ENCODE data around the gene SEMA5A.
A peak's percentile ranks its signal among the peaks of the same experiment; 100 is the strongest.
"Not testable (repeated sequence)": the region's sequence is repeated elsewhere in the genome, so short reads cannot be mapped to it uniquely, and the experiment has no call there.

The SEMA5A gene

GRCh38 chr5:9438596-9439354 lies 107.1 kb downstream of the SEMA5A start:
- DNase-seq: no peak

GRCh38 chr5:9437741-9438240 lies 108.1 kb downstream of the SEMA5A start:
- DNase-seq: peak; percentile 91

- no peak for DNase-seq
Observed at GRCh38 chr5:9431496-9432258, 114.2 kb downstream of the SEMA5A start.

GRCh38 chr5:9431151-9431495 lies 114.8 kb downstream of the SEMA5A start:
- DNase-seq: no peak

- DNase-seq: no peak
Observed at GRCh38 chr5:9430306-9430705, 115.6 kb downstream of the SEMA5A start.

GRCh38 chr5:9429691-9430215 lies 116.1 kb downstream of the SEMA5A start:
- no peak for DNase-seq

- no peak for DNase-seq
Observed at GRCh38 chr5:9428272-9428671, 117.6 kb downstream of the SEMA5A start.

GRCh38 chr5:9425710-9426109 lies 120.2 kb downstream of the SEMA5A start:
- DNase-seq: no peak

- DNase-seq: peak; percentile 35
Observed at GRCh38 chr5:9423571-9423970, 122.3 kb downstream of the SEMA5A start.

GRCh38 chr5:9421884-9422283 lies 124.0 kb downstream of the SEMA5A start:
- DNase-seq: no peak

- no peak for DNase-seq
Observed at GRCh38 chr5:9419794-9420193, 126.1 kb downstream of the SEMA5A start.

- DNase-seq: no peak
Observed at GRCh38 chr5:9415566-9415965, 130.3 kb downstream of the SEMA5A start.

- DNase-seq: no peak
Observed at GRCh38 chr5:9415091-9415490, 130.8 kb downstream of the SEMA5A start.

- DNase-seq: no peak
Observed at GRCh38 chr5:9411142-9411541, 134.7 kb downstream of the SEMA5A start.

GRCh38 chr5:9409413-9409960 lies 136.4 kb downstream of the SEMA5A start:
- no peak for DNase-seq

- DNase-seq: no peak
Observed at GRCh38 chr5:9408964-9409363, 136.9 kb downstream of the SEMA5A start.

- DNase-seq: no peak
Observed at GRCh38 chr5:9405196-9405754, 140.6 kb downstream of the SEMA5A start.

- no peak for DNase-seq
Observed at GRCh38 chr5:9401786-9402472, 143.9 kb downstream of the SEMA5A start.

- DNase-seq: not testable (repeated sequence)
Observed at GRCh38 chr5:9399783-9400182, 146.1 kb downstream of the SEMA5A start.

- DNase-seq: no peak
Observed at GRCh38 chr5:9399094-9399493, 146.8 kb downstream of the SEMA5A start.

GRCh38 chr5:9398227-9398626 lies 147.6 kb downstream of the SEMA5A start:
- DNase-seq: no peak

GRCh38 chr5:9396285-9396770 lies 149.5 kb downstream of the SEMA5A start:
- DNase-seq: no peak

Data from fibroblast of skin of back (primary cell).